ENCODE measurements around the gene DNAAF1. TPM values are rescaled to one million over a fixed set of nuclear protein-coding genes. Genes with fewer than 3 reads are reported as not detected.
A peak's percentile ranks its signal among the peaks of the same experiment; 100 is the strongest.

The DNAAF1 gene
- polyA plus RNA-seq (2012; ENCODE audit: missing spikeins): 0.47 TPM

DNA sequence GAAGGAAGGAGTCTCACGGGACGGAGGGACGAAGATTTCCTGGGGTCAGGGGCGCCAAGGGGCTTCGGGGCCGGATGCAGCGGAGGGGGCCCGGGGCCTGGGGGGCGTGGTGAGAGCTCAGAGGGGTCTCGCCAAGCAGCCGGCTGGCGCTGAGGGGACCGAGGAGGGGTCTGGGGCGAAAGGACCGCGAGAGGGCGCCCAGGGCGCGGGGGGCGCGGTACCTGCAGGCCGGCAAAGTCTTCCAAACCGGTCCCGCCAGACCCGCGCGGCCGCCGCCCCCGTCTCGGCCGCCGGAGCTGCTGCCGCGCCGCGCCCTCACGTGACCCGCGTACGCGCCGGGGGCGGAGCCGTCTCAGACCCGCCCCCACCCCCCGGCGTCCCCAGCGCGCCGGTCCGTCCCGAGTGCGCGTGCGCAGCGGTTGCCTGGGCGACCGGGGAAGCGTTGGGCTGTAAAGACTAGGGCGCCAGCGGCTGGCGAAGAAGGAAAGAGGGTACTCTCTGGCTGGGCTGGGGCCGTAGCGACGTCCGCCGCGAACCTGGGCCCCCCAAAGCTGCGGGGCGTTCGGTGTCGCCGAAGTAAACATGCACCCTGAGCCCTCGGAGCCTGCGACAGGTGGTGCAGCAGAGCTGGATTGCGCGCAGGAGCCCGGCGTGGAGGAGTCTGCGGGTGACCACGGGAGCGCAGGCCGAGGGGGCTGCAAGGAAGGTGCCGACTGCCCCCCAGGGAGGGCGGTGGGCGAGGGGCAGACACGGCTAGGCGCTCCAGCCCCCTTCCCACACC lies at the start of gene DNAAF1, which contains the start of gene HSDL1:
DNAAF1 (plus strand) TSS at position 450 of the 781 bp plus-strand sequence; CDS start at position 583, 133 bp downstream.
HSDL1 (minus strand) TSS at position 319 of the 781 bp plus-strand sequence. CDS start 13,856 bp downstream, outside the sequence.
- no peak for TF ChIP-seq TAF1 (IDR thresholded peaks at IDR 0.05; ENCODE audit: borderline replicate concordance, low read depth, low read length)
- no peak for TF ChIP-seq POLR2AphosphoS5 (IDR thresholded peaks at IDR 0.05; ENCODE audit: low read depth, low read length)
- peak; percentile 59; the same call in 1 of the 2 replicates for TF ChIP-seq POLR2A (IDR thresholded peaks at IDR 0.05; ENCODE audit: low read depth, low read length)
- FAIRE-seq (peak; percentile 95), DNase-seq (ENCODE audit: insufficient read length) (peak; percentile 93)

DNA sequence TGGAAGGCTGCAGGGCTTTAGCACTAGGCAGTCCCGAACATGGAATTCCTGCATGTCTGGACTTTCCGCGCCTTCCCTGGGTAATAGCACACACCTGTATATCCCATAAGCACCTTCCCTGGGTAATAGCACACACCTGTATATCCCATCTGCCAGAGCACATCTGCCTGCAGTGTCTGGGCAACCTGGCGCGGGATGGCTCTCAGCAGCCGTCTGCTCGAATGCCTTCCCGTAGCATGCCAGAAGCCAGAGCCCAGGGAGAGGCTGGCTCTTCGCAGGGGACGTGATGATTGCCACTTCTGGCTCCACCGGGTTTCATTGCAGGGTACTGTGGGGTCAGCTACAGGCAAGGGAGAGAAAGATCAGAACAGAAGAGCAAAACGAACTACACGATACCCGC lies 49.6 kb upstream of the DNAAF1 start:
- no peak for TF ChIP-seq POLR2A (IDR thresholded peaks at IDR 0.05; ENCODE audit: low read depth, low read length)
- TF ChIP-seq POLR2AphosphoS5 (IDR thresholded peaks at IDR 0.05; ENCODE audit: low read depth, low read length): no peak
- no peak for TF ChIP-seq TAF1 (IDR thresholded peaks at IDR 0.05; ENCODE audit: borderline replicate concordance, low read depth, low read length)
- DNase-seq (ENCODE audit: insufficient read length): no peak

DNA sequence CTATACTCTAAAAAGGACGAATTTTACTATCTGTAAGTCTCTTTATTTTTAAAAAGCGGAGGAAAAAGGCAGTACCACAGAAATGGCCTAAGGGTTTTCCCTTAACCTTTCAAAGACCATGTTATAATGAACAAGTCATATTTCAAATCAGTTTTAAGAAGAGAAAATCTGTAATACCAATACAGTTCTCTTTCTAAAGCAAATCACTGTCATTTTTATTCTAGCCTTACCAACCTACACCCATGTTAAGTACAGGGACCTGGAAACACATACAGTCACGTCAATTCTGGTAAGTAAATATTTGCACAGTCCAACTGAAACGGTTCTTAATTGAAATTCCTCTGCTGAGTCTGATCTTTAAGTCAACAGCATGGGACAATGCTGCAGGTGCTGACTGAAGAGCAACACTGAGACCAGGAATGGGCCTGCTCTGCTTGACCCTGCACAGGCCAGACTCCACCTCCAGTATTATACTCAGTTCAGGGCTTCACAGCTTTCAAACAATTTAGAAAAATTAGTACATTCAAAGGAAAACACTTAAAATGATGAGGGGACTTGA lies 48.6 kb upstream of the DNAAF1 start:
- DNase-seq (ENCODE audit: insufficient read length): no peak
- FAIRE-seq: no peak
- TF ChIP-seq POLR2A (IDR thresholded peaks at IDR 0.05; ENCODE audit: low read depth, low read length) (no peak), TAF1 (IDR thresholded peaks at IDR 0.05; ENCODE audit: borderline replicate concordance, low read depth, low read length) (no peak), POLR2AphosphoS5 (IDR thresholded peaks at IDR 0.05; ENCODE audit: low read depth, low read length) (no peak)

More for the DNA sequence above, 49.6 kb upstream of the DNAAF1 start:
- FAIRE-seq: no peak

- no peak for TF ChIP-seq TAF1 (IDR thresholded peaks at IDR 0.05; ENCODE audit: borderline replicate concordance, low read depth, low read length)
- DNase-seq (ENCODE audit: insufficient read length): no peak
- FAIRE-seq: no peak
These were observed 46.2 kb upstream of the DNAAF1 start for GRCh38 chr16:84098939-84099338.

DNA sequence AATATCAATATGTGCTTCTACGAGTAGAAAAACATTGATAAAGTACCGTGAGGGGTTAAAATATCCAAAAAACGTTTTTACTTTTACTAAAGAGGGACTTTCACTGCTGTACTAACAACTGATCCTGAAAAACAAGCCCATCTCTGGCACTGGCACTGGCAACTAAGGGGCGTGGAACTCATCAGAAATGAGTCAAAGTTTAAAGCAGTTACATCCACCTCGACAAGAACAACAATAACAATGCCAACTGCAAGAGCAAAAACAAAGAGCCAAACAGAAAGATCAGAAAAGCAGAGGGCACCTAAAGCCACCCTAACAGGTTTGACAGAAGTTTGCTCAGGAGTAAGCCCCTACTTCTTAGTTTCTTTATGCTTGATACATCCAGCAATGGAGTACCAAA lies 41.4 kb upstream of the DNAAF1 start:
- TF ChIP-seq TAF1 (IDR thresholded peaks at IDR 0.05; ENCODE audit: borderline replicate concordance, low read depth, low read length) (no peak), POLR2A (IDR thresholded peaks at IDR 0.05; ENCODE audit: low read depth, low read length) (no peak), POLR2AphosphoS5 (IDR thresholded peaks at IDR 0.05; ENCODE audit: low read depth, low read length) (no peak)
- DNase-seq (ENCODE audit: insufficient read length): no peak
- no peak for FAIRE-seq

DNA sequence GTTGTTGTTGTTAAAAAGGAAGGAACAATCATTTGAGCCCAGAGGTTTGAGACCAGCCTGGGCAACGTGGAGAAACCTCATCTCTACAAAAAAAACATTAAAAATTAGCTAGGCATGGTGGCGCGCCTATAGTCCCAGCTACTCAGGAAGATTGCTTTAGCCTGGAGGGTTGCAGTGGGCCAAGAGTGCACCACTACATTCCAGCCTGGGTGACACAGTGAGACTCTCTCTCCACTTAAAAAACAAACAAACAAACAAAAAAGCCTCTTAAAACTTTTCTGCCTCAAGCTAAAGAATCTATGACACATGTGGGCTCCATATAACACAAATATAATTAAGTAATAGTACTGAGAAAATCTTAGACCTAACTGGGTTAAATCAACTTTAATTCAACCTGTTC lies 40.9 kb upstream of the DNAAF1 start:
- DNase-seq (ENCODE audit: insufficient read length) (no peak), FAIRE-seq (no peak)
- TF ChIP-seq POLR2A (IDR thresholded peaks at IDR 0.05; ENCODE audit: low read depth, low read length): no peak
- no peak for TF ChIP-seq TAF1 (IDR thresholded peaks at IDR 0.05; ENCODE audit: borderline replicate concordance, low read depth, low read length)
- TF ChIP-seq POLR2AphosphoS5 (IDR thresholded peaks at IDR 0.05; ENCODE audit: low read depth, low read length): no peak

DNA sequence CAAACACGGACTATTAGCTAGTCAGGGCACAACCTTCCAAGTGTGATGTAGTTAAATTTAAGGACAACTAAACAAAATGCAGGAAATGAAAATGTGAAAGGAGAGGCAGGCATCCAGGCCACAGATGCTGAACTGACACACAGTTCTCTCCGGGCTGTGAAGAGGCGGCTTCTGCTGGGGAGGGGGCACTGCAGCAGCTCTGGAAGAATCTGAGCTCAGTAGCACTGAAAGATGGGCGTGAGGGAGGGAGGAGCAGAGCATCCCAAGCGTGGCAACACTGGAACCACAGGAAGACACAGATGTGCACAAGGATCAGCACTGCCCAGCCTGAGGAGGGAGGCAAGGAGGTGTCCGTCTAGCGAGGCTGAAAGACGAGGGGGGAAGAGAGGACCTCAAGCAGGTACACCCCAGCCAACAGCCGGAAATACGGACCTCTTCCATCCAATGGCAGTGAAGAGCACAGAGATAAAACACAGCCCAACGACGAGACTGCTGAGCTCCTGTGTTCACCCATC lies 39.8 kb upstream of the DNAAF1 start:
- FAIRE-seq (no peak), DNase-seq (ENCODE audit: insufficient read length) (no peak)
- TF ChIP-seq POLR2AphosphoS5 (IDR thresholded peaks at IDR 0.05; ENCODE audit: low read depth, low read length) (no peak), POLR2A (IDR thresholded peaks at IDR 0.05; ENCODE audit: low read depth, low read length) (no peak), TAF1 (IDR thresholded peaks at IDR 0.05; ENCODE audit: borderline replicate concordance, low read depth, low read length) (no peak)

- DNase-seq (ENCODE audit: insufficient read length) (no peak), FAIRE-seq (no peak)
- TF ChIP-seq TAF1 (IDR thresholded peaks at IDR 0.05; ENCODE audit: borderline replicate concordance, low read depth, low read length) (no peak), POLR2AphosphoS5 (IDR thresholded peaks at IDR 0.05; ENCODE audit: low read depth, low read length) (no peak), POLR2A (IDR thresholded peaks at IDR 0.05; ENCODE audit: low read depth, low read length) (no peak)
These were observed 39.0 kb upstream of the DNAAF1 start for GRCh38 chr16:84105948-84106740.

DNA sequence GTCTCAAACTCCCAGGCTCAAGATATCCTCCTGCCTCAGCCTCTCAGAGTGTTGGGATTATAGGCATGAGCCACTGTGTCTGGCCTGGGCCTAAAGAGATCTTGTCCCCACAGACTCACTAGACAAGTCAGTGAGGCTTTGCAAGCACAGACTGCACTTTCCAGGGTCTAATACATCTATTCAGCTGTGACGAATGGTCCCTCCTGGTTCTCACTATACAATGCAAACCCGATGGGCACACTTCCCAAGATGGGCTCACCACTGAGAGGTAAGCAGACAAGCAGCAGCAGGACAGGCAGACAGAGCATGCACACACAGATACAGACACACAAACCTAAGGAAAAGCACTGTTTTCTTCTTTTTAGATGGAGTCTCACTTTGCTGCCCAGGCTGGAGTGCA lies 37.2 kb upstream of the DNAAF1 start:
- FAIRE-seq: no peak
- TF ChIP-seq POLR2AphosphoS5 (IDR thresholded peaks at IDR 0.05; ENCODE audit: low read depth, low read length): no peak
- TF ChIP-seq POLR2A (IDR thresholded peaks at IDR 0.05; ENCODE audit: low read depth, low read length): no peak
- no peak for TF ChIP-seq TAF1 (IDR thresholded peaks at IDR 0.05; ENCODE audit: borderline replicate concordance, low read depth, low read length)
- DNase-seq (ENCODE audit: insufficient read length): no peak

DNA sequence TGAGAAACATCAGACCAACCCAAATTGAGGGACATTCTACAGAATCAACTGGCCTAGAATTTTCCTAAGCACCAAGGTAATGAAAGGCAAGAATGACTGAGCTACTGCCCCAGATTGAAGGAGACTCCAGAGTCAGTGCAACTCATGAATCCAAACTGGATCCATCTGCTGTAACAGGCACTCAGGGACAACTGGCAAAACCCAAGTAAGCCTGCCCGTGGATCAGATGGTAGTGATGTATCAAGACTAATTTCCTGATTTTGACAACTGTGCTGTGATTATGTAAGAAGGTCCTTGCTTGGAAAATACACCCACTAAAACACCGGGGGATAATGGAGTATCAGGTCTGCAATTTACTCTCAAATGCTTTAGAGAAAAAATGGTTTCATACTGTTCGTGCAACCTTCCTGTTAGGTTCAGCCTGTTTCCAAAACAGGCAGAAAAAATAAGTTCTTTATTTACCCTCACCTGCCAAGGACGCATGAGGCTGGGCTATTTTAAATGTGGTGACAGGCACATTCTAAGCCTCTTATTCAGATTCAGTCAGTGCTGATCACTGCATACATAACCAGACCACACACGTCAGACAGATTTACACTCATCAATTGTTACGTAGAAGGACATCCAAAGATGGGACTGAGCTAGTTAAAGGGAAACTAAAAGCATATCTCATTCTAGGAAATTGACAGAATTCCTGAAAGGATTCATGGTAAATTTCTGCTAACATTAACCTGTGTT lies 35.3 kb upstream of the DNAAF1 start:
- FAIRE-seq (no peak), DNase-seq (ENCODE audit: insufficient read length) (no peak)
- no peak for TF ChIP-seq POLR2AphosphoS5 (IDR thresholded peaks at IDR 0.05; ENCODE audit: low read depth, low read length)
- no peak for TF ChIP-seq POLR2A (IDR thresholded peaks at IDR 0.05; ENCODE audit: low read depth, low read length)
- TF ChIP-seq TAF1 (IDR thresholded peaks at IDR 0.05; ENCODE audit: borderline replicate concordance, low read depth, low read length): no peak

DNA sequence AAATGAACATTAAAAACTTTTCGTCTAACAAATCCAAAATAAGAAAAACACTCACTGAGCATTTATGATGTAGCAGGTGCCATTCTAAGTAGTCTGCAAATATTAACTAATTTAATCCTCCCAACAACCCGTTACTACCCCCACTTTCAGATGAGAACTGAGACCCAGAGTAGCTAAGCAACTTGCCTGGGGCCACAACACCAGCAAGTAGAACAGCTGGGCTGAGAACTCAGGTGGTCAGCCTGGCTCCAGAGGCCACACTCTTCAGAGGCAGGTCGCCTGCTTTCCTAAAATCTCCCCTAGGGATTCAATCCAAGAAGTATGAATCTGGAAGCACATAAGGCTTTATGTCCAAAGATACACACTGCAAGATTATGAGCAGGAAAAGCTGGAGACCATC lies 34.6 kb upstream of the DNAAF1 start:
- DNase-seq (ENCODE audit: insufficient read length): no peak
- FAIRE-seq: no peak
- TF ChIP-seq TAF1 (IDR thresholded peaks at IDR 0.05; ENCODE audit: borderline replicate concordance, low read depth, low read length): no peak
- TF ChIP-seq POLR2A (IDR thresholded peaks at IDR 0.05; ENCODE audit: low read depth, low read length): no peak
- no peak for TF ChIP-seq POLR2AphosphoS5 (IDR thresholded peaks at IDR 0.05; ENCODE audit: low read depth, low read length)

All from GM12892 (cell line).